Measurements from ENCODE around the gene MDGA2.

Gene MDGA2

DNA sequence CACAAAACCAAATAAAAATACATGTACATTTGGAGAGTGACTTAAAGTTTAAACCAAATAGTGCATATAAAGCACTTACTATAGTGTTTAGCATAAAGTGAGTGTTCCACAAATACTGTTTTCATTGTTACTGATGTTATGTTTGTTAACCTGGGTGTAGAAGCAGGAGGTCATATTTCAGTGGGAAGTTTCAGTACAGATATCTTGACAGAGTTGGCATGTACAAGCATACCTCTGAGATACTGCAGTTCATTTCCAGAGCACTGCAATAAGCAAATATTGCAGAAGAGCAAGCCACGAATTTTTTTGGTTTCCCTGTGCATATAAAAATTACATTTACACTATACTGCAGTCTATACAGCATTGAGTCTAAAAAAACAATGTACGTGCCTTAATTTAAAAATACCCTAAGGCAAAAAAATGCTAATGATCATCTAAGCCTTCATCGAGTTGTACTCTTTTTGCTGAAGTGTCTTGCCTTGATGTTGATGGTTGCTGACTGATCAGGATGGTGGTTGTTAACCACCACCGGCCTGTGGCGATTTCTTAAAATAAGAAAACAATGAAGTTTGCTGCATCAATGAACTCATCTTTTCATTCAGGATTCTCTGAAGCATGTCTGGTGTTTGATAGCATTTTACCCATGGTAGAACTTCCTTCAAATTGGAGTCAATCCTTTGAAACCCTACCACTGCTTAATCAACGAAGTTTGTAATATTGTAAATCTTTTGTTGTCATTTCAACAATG, 662.7 kb downstream of the MDGA2 start:
- Histone ChIP-seq H3K27me3 (replicated peaks; ENCODE audit: control insufficient read depth, insufficient read depth, low read length) (no peaks in the 10 kb centered on the region), H3K4me3 (replicated peaks; ENCODE audit: low read depth, low read length) (no peak overlapping the region), H3K36me3 (ENCODE audit: control insufficient read depth, insufficient read depth, low read length) (no peaks in the 10 kb centered on the region)
- TF ChIP-seq, protein P1, sequence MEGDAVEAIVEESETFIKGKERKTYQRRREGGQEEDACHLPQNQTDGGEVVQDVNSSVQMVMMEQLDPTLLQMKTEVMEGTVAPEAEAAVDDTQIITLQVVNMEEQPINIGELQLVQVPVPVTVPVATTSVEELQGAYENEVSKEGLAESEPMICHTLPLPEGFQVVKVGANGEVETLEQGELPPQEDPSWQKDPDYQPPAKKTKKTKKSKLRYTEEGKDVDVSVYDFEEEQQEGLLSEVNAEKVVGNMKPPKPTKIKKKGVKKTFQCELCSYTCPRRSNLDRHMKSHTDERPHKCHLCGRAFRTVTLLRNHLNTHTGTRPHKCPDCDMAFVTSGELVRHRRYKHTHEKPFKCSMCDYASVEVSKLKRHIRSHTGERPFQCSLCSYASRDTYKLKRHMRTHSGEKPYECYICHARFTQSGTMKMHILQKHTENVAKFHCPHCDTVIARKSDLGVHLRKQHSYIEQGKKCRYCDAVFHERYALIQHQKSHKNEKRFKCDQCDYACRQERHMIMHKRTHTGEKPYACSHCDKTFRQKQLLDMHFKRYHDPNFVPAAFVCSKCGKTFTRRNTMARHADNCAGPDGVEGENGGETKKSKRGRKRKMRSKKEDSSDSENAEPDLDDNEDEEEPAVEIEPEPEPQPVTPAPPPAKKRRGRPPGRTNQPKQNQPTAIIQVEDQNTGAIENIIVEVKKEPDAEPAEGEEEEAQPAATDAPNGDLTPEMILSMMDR (IDR thresholded peaks at IDR 0.05; ENCODE audit: insufficient read depth, low read length, poor library complexity, severe bottlenecking), result no peak
- no peak for DNase-seq (ENCODE audit: extremely low read depth, insufficient read length)

DNA sequence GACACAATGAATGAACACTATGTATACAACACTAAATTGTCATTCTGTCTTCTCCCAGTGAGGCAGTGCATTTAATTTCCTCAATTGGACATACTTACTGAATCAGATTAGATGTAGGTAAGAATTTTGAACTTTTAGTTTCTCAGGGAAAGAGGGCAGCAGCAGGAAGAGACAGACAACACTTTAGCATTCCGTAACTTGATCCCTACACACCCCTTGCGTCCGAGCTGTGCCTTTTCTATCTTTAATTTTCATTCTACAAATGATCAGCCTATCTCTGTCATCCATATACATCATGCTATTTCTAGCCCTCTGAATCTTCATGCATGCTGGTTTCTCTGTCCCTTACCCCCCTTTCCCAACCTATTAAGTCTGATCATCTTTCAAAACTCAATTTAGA, 665.8 kb downstream of the MDGA2 start:
- TF ChIP-seq, protein P1 (IDR thresholded peaks at IDR 0.05; ENCODE audit: insufficient read depth, low read length, poor library complexity, severe bottlenecking), result no peak

DNA sequence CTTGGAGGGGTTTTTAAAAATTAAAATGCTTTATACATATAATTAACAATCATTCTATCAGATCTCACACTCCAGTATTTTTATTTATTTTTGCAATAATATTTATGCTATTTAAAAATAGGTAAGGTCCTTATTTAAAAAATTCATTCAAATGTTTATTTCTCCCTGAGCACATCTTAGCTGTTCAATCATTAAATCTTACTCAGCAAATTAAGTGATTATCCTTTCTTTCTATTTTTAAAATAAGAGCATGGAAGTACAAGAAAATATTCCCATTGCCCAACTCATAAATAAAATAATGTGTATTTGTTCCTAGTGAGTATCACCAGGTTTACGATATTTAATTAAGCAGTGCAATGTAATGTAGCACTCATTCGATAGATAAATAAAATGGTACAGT, 666.7 kb downstream of the MDGA2 start:
- no peak for DNase-seq (ENCODE audit: extremely low read depth, insufficient read length)
- Histone ChIP-seq H3K36me3 (ENCODE audit: control insufficient read depth, insufficient read depth, low read length) (no peaks in the 10 kb centered on the region), H3K27me3 (replicated peaks; ENCODE audit: control insufficient read depth, insufficient read depth, low read length) (no peaks in the 10 kb centered on the region), H3K4me3 (replicated peaks; ENCODE audit: low read depth, low read length) (no peak overlapping the region)
- TF ChIP-seq, protein P1 (IDR thresholded peaks at IDR 0.05; ENCODE audit: insufficient read depth, low read length, poor library complexity, severe bottlenecking), result no peak

More for the DNA sequence above, 665.8 kb downstream of the MDGA2 start:
- no peaks in the 10 kb centered on the region for H3K27me3 ChIP-seq (replicated peaks; ENCODE audit: control insufficient read depth, insufficient read depth, low read length)
- no peaks in the 10 kb centered on the region for H3K36me3 ChIP-seq (ENCODE audit: control insufficient read depth, insufficient read depth, low read length)
- DNase-seq (ENCODE audit: extremely low read depth, insufficient read length), result no peak
- H3K4me3 ChIP-seq (replicated peaks; ENCODE audit: low read depth, low read length), result no peak overlapping the region

DNA sequence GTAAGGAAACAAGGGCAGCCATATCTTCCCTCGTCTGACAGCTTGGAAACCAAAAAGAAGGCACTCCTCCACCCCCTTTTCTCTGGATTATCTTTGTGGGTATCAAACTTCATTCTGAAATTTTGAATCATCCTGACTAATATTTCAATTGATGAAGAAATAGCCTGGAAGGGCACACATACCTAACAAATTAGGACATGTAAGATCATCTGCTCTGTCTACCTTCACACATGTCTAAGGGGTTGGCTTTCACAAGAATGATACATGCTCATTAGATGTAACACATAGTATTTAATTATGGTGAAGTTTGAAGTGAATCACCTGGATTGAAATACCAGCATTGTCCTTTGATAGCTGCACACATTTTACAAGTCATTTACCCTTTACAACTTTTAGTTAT, 675.7 kb downstream of the MDGA2 start:
- Histone ChIP-seq H3K36me3 (ENCODE audit: control insufficient read depth, insufficient read depth, low read length) (no peaks in the 10 kb centered on the region), H3K27me3 (replicated peaks; ENCODE audit: control insufficient read depth, insufficient read depth, low read length) (no peaks in the 10 kb centered on the region), H3K4me3 (replicated peaks; ENCODE audit: low read depth, low read length) (no peak overlapping the region)
- DNase-seq (ENCODE audit: extremely low read depth, insufficient read length), result no peak
- TF ChIP-seq, protein P1 (IDR thresholded peaks at IDR 0.05; ENCODE audit: insufficient read depth, low read length, poor library complexity, severe bottlenecking), result no peak

DNA sequence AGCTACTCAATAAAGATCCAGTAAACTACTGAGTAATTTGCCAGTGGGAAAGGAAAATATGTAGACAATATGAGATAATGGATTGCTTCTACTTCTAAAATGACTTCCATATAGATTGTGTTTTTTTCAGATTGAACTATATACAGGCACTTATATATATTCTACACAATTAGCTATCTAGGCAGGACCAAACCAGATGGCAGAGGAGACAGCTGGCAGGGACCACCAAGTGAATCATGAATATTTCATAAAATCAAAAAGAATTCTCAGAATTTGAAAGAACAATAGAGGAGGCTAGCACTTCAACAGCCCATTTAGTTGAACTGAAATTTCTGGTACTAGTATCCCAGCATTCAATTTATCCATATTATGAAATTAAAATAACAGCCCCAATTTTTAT, 685.8 kb downstream of the MDGA2 start:
- no peak for DNase-seq (ENCODE audit: extremely low read depth, insufficient read length)
- no peaks in the 10 kb centered on the region for H3K36me3 ChIP-seq (ENCODE audit: control insufficient read depth, insufficient read depth, low read length)
- no peaks in the 10 kb centered on the region for H3K27me3 ChIP-seq (replicated peaks; ENCODE audit: control insufficient read depth, insufficient read depth, low read length)
- H3K4me3 ChIP-seq (replicated peaks; ENCODE audit: low read depth, low read length), result no peak overlapping the region
- TF ChIP-seq, protein P1 (IDR thresholded peaks at IDR 0.05; ENCODE audit: insufficient read depth, low read length, poor library complexity, severe bottlenecking), result no peak

All from GM06990 (cell line).